Liver (tissue), 9 donors: Measurements from ENCODE around the gene COL8A1. TPM values are rescaled to one million over a fixed set of nuclear protein-coding genes. Genes with fewer than 3 reads are reported as not detected.

Experiments
- DNase-seq: peaks from one replicate; pipeline ENCODE4 v3.0.0-alpha.2; 2017; ENCODE audit warnings: low spot score
- H3K27ac ChIP-seq, 2 donors: one replicate each; pipeline ENCODE4 v1.7.0; 2013; ENCODE audit warnings: inconsistent platforms in 2 of 2, low read length in 2 of 2, control low read depth in 1 of 2, low read depth in 1 of 2, mild to moderate bottlenecking in 1 of 2
- H3K27me3 ChIP-seq, 4 donors: one replicate each; pipeline versions ENCODE4 v1.6.1 to v1.7.0; 2013; ENCODE audit warnings: low read length in 3 of 4, inconsistent platforms in 1 of 4, mild to moderate bottlenecking in 1 of 4, moderate library complexity in 1 of 4; ENCODE audit not compliant: control insufficient read depth in 4 of 4, insufficient read depth in 4 of 4
- H3K36me3 ChIP-seq, 4 donors: one replicate each; pipeline versions ENCODE4 v1.6.1 to v1.7.0; 2013; ENCODE audit warnings: low read length in 3 of 4, mild to moderate bottlenecking in 3 of 4, low read depth in 1 of 4, moderate library complexity in 1 of 4; ENCODE audit not compliant: control insufficient read depth in 4 of 4, insufficient read depth in 3 of 4
- H3K4me1 ChIP-seq, 4 donors: one replicate each; pipeline versions ENCODE4 v1.6.1 to v1.7.0; 2013; ENCODE audit warnings: low read length in 3 of 4, mild to moderate bottlenecking in 3 of 4, moderate library complexity in 1 of 4; ENCODE audit not compliant: control insufficient read depth in 4 of 4, insufficient read depth in 4 of 4
- H3K4me3 ChIP-seq, 3 donors: one replicate each; pipeline versions ENCODE4 v1.6.1 to v1.7.0; 2013; ENCODE audit warnings: low read length in 3 of 3, control low read depth in 1 of 3, low read depth in 1 of 3, mild to moderate bottlenecking in 1 of 3
- H3K9ac ChIP-seq, 2 donors: one replicate each; pipeline ENCODE4 v1.7.0; 2013; ENCODE audit warnings: low read length in 2 of 2, mild to moderate bottlenecking in 2 of 2, moderate library complexity in 2 of 2, control low read depth in 1 of 2, low read depth in 1 of 2
- H3K9me3 ChIP-seq, 4 donors: one replicate each; pipeline versions ENCODE4 v1.6.1 to v1.7.0; 2013; ENCODE audit warnings: low read length in 3 of 4; ENCODE audit not compliant: control insufficient read depth in 4 of 4
- EGR1 ChIP-seq, 2 donors: IDR thresholded peaks; 2 replicates each; pipeline ENCODE4 v1.6.1; 2016 to 2018; ENCODE audit warnings: antibody characterized with exemption in 2 of 2, low read depth in 2 of 2
- FOXA1 ChIP-seq: IDR thresholded peaks from 2 replicates; pipeline ENCODE4 v1.6.1; 2016; ENCODE audit warnings: antibody characterized with exemption
- FOXA2 ChIP-seq: IDR thresholded peaks from 2 replicates; pipeline ENCODE4 v1.6.1; 2016; ENCODE audit warnings: antibody characterized with exemption
- GABPA ChIP-seq, 2 donors: IDR thresholded peaks in 1 of 2; conservative IDR thresholded peaks in 1 of 2; 2 replicates each; pipeline ENCODE4 v1.6.1; 2016; ENCODE audit warnings: antibody characterized with exemption in 2 of 2, mild to moderate bottlenecking in 1 of 2, moderate library complexity in 1 of 2
- HNF4A ChIP-seq, 2 donors: conservative IDR thresholded peaks; 2 replicates each; pipeline ENCODE4 v1.6.1; 2016; ENCODE audit warnings: antibody characterized with exemption in 2 of 2, mild to moderate bottlenecking in 2 of 2
- HNF4G ChIP-seq: IDR thresholded peaks from 2 replicates; pipeline ENCODE4 v1.6.1; 2016; ENCODE audit warnings: antibody characterized with exemption
- JUND ChIP-seq, 2 donors: IDR thresholded peaks; 2 replicates each; pipeline ENCODE4 v1.6.1; 2016; ENCODE audit warnings: antibody characterized with exemption in 2 of 2
- NR2F2 ChIP-seq: IDR thresholded peaks from 2 replicates; pipeline ENCODE4 v1.6.1; 2016; ENCODE audit warnings: antibody characterized with exemption
- RAD21 ChIP-seq, 2 donors: IDR thresholded peaks; 2 replicates each; pipeline ENCODE4 v1.6.1; 2016; ENCODE audit warnings: antibody characterized with exemption in 2 of 2, mild to moderate bottlenecking in 2 of 2
- RXRA ChIP-seq, 2 donors: IDR thresholded peaks; 2 replicates each; pipeline ENCODE4 v1.6.1; 2017 to 2018; ENCODE audit warnings: antibody characterized with exemption in 2 of 2, mild to moderate bottlenecking in 1 of 2
- SP1 ChIP-seq: IDR thresholded peaks from 2 replicates; pipeline ENCODE4 v1.6.1; 2018; ENCODE audit warnings: antibody characterized with exemption, mild to moderate bottlenecking
- TAF1 ChIP-seq: conservative IDR thresholded peaks from 2 replicates; pipeline ENCODE4 v1.6.1; 2016; ENCODE audit warnings: antibody characterized with exemption, mild to moderate bottlenecking
- WGBS: extraction: QIAGEN DNeasy Blood & Tissue Kit; methylation state at CpG from one replicate; pipeline ENCODE4 v1.1.7; 2013; 5-methylcytosine and 5-hydroxymethylcytosine counted together
- polyA plus RNA-seq, 2 donors: library from polyadenylated mRNA; stranded (reverse) in 1 of 2; unstranded in 1 of 2; fragments of 200-250 nt in 1 of 2; fragments of >200 nt in 1 of 2; fragmentation: Nextera tagmentation in 1 of 2; extraction: Ambion mirVana in 1 of 2; gene quantifications; one replicate each; pipeline versions ENCODE4 v1.2.1 to v1.2.3, GENCODE V29; 2013 to 2015
- total RNA-seq, 2 donors: library from RNA; depleted of rRNA; stranded (reverse); fragments of >200 nt; gene quantifications; one replicate each; pipeline ENCODE4 v1.2.3, GENCODE V29; 2014
- TF ChIP-seq, protein P1 (sequence below): IDR thresholded peaks from 2 replicates; pipeline ENCODE4 v1.6.1; 2016; ENCODE audit warnings: antibody characterized with exemption
- TF ChIP-seq, protein P2 (sequence below): IDR thresholded peaks from 2 replicates; pipeline ENCODE4 v1.6.1; 2016; ENCODE audit warnings: antibody characterized with exemption
- TF ChIP-seq, protein P3 (sequence below): fragments of 150-350 bp; IDR thresholded peaks from 2 replicates; pipeline ENCODE4 v1.5.1; 2017; ENCODE audit warnings: improper control_type of control experiment, low read depth, low read length; ENCODE audit not compliant: missing input control
- TF ChIP-seq, protein P4 (sequence below): IDR thresholded peaks from 2 replicates; pipeline ENCODE4 v1.6.1; 2016; ENCODE audit warnings: antibody characterized with exemption, mild to moderate bottlenecking
- donor health status: healthy.
- donor health status: healthy.
- donor health status: healthy.
- donor health status: healthy.
- donor health status: healthy.

COL8A1 gene
- total and polyA plus RNA-seq, 4 donors: 0.14 to 2.2 (median 1.0) TPM

DNA sequence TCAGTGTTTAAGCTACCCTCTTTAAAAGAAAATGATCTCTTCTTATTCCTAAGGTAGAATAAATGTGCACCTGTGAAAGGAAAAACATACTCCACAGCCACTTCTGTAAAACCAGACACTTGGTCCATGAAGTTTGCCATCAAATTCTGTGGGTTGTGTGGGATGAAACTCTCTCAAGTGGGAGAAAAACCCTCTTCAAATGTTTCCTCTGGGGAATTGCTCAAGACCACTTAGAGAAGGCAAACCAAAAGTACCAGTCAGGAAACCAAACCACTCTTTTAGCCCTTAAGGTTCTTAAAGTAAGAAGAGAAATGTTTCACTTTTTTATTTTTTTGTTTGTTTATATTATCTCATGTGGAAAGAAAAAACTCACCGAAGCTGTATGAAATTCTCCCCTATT lies 1.2 kb downstream of the COL8A1 start:
- 52% methylated on average over 1 of the region's 1 CpG for WGBS
- Histone ChIP-seq H3K4me3 (no peak overlapping the region), H3K27ac (no peak overlapping the region), H3K36me3 (no peaks in the 10 kb centered on the region), H3K9me3 (no peaks in the 10 kb centered on the region), H3K4me1 (peaks cover 0 to 12% (median 9%) of the 10 kb centered on the region in 4 donors), H3K27me3 (peaks cover 0 to 14% (median 7%) of the 10 kb centered on the region in 4 donors), H3K9ac (no peak overlapping the region)
- no peak for TF ChIP-seq NR2F2
- TF ChIP-seq HNF4G: no peak
- no peak for TF ChIP-seq FOXA2
- no peak for TF ChIP-seq HNF4A (conservative IDR thresholded peaks at IDR 0.05)
- TF ChIP-seq, protein P1, sequence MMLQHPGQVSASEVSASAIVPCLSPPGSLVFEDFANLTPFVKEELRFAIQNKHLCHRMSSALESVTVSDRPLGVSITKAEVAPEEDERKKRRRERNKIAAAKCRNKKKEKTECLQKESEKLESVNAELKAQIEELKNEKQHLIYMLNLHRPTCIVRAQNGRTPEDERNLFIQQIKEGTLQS: no peak
- TF ChIP-seq RAD21 (IDR thresholded peaks at IDR 0.05): no peak
- TF ChIP-seq, protein P2, sequence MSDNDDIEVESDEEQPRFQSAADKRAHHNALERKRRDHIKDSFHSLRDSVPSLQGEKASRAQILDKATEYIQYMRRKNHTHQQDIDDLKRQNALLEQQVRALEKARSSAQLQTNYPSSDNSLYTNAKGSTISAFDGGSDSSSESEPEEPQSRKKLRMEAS: no peak
- TF ChIP-seq EGR1 (IDR thresholded peaks at IDR 0.05; ENCODE audit: low read depth in 2 of 2): no peak
- no peak for TF ChIP-seq FOXA1
- TF ChIP-seq, protein P3, sequence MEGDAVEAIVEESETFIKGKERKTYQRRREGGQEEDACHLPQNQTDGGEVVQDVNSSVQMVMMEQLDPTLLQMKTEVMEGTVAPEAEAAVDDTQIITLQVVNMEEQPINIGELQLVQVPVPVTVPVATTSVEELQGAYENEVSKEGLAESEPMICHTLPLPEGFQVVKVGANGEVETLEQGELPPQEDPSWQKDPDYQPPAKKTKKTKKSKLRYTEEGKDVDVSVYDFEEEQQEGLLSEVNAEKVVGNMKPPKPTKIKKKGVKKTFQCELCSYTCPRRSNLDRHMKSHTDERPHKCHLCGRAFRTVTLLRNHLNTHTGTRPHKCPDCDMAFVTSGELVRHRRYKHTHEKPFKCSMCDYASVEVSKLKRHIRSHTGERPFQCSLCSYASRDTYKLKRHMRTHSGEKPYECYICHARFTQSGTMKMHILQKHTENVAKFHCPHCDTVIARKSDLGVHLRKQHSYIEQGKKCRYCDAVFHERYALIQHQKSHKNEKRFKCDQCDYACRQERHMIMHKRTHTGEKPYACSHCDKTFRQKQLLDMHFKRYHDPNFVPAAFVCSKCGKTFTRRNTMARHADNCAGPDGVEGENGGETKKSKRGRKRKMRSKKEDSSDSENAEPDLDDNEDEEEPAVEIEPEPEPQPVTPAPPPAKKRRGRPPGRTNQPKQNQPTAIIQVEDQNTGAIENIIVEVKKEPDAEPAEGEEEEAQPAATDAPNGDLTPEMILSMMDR: no peak
- no peak for TF ChIP-seq TAF1
- TF ChIP-seq JUND (IDR thresholded peaks at IDR 0.05): no peak
- TF ChIP-seq GABPA (IDR thresholded peaks at IDR 0.05 in 1 of 2, conservative IDR thresholded peaks at IDR 0.05 in 1 of 2): no peak
- TF ChIP-seq RXRA (IDR thresholded peaks at IDR 0.05): no peak
- no peak for DNase-seq

DNA sequence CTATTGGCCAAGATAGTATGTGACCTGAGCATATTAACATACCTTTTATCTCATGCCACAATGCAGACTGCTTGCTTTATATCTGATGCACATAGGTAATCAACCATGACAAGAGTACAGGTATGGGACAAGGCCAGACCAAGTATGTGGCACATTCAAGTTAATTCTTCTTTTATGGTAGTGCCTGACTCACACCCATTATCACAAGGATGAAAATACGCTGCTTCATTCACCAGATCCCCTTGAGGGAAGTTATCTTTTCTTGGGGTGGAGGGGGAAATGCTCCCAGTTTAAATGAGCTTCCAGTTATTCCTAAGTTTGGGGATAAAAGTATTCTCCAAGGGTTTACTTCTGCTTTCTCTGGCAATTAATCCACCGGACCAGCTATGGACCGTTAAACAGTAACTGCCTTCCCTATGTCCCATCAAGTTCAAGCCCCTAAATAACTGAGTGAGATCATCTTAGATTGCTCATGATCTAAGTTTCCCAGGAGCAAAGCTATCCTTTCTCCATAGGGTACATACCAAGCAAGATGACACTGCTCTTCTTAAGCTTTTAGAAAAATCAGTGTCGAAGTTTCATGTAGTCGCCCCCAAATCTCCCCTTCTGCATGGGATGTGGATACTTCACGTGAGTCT lies 1.9 kb downstream of the COL8A1 start:
- TF ChIP-seq HNF4G (no peak), GABPA (IDR thresholded peaks at IDR 0.05 in 1 of 2, conservative IDR thresholded peaks at IDR 0.05 in 1 of 2) (no peak), NR2F2 (no peak), SP1 (no peak)
- TF ChIP-seq, protein P4, sequence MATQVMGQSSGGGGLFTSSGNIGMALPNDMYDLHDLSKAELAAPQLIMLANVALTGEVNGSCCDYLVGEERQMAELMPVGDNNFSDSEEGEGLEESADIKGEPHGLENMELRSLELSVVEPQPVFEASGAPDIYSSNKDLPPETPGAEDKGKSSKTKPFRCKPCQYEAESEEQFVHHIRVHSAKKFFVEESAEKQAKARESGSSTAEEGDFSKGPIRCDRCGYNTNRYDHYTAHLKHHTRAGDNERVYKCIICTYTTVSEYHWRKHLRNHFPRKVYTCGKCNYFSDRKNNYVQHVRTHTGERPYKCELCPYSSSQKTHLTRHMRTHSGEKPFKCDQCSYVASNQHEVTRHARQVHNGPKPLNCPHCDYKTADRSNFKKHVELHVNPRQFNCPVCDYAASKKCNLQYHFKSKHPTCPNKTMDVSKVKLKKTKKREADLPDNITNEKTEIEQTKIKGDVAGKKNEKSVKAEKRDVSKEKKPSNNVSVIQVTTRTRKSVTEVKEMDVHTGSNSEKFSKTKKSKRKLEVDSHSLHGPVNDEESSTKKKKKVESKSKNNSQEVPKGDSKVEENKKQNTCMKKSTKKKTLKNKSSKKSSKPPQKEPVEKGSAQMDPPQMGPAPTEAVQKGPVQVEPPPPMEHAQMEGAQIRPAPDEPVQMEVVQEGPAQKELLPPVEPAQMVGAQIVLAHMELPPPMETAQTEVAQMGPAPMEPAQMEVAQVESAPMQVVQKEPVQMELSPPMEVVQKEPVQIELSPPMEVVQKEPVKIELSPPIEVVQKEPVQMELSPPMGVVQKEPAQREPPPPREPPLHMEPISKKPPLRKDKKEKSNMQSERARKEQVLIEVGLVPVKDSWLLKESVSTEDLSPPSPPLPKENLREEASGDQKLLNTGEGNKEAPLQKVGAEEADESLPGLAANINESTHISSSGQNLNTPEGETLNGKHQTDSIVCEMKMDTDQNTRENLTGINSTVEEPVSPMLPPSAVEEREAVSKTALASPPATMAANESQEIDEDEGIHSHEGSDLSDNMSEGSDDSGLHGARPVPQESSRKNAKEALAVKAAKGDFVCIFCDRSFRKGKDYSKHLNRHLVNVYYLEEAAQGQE: no peak
- Histone ChIP-seq H3K4me3 (no peak overlapping the region), H3K27me3 (peaks cover 0 to 14% (median 7%) of the 10 kb centered on the region in 4 donors), H3K9ac (no peak overlapping the region), H3K9me3 (no peaks in the 10 kb centered on the region), H3K4me1 (peaks cover 0 to 12% (median 9%) of the 10 kb centered on the region in 4 donors), H3K27ac (no peak overlapping the region), H3K36me3 (no peaks in the 10 kb centered on the region)
- WGBS: 78% methylated on average over 6 of the region's 6 CpGs
- DNase-seq: no peak
